ENCODE data around the gene LRP1.

- TF ChIP-seq CTCF (IDR thresholded peaks at IDR 0.05) = no peak
- no peak for TF ChIP-seq POLR2A (IDR thresholded peaks at IDR 0.05)
- TF ChIP-seq POLR2AphosphoS5 (IDR thresholded peaks at IDR 0.05) = no peak
- TF ChIP-seq EP300 (IDR thresholded peaks at IDR 0.05) = no peak
These were observed 122.7 kb downstream of the LRP1 start, which contains the start of gene STAC3 for GRCh38 chr12:57250956-57251355.
